HG02938 (cell line): ENCODE results near the gene FCRL6.

Experiments
- ATAC-seq: cut with Tn5 transposase; IDR thresholded peaks from one replicate; pipeline ENCODE4 v1.9.1; 2021; ENCODE audit warnings: mild to moderate bottlenecking, moderate library complexity; ENCODE audit not compliant: unreplicated experiment

FCRL6 gene

GRCh38 chr1:159859767-159860322 lies 57.7 kb downstream of the FCRL6 start:
- ATAC-seq = no peak

- no peak for ATAC-seq
Observed at GRCh38 chr1:159860456-159860855, 58.3 kb downstream of the FCRL6 start.

- ATAC-seq = no peak
Observed at GRCh38 chr1:159861218-159861617, 59.1 kb downstream of the FCRL6 start.

- ATAC-seq = no peak
Observed at GRCh38 chr1:159862031-159862430, 59.9 kb downstream of the FCRL6 start.

- no peak for ATAC-seq
Observed at GRCh38 chr1:159862557-159862956, 60.4 kb downstream of the FCRL6 start, which contains the start of gene VSIG8. VSIG8 (minus strand) TSS chr1:159862657; CDS start chr1:159862521, 136 bp downstream.

- ATAC-seq = no peak
Observed at GRCh38 chr1:159864262-159864661, 62.1 kb downstream of the FCRL6 start.
